Islet precursor cell (in vitro differentiated cells): ENCODE measurements around the gene UGT2B17.
A peak's percentile ranks its signal among the peaks of the same experiment; 100 is the strongest.
"Not testable (repeated sequence)": the region's sequence is repeated elsewhere in the genome, so short reads cannot be mapped to it uniquely, and the experiment has no call there.

Experiments
- DNase-seq: peaks from one replicate; pipeline ENCODE4 v3.0.0-alpha.2; 2018

UGT2B17 gene

DNA sequence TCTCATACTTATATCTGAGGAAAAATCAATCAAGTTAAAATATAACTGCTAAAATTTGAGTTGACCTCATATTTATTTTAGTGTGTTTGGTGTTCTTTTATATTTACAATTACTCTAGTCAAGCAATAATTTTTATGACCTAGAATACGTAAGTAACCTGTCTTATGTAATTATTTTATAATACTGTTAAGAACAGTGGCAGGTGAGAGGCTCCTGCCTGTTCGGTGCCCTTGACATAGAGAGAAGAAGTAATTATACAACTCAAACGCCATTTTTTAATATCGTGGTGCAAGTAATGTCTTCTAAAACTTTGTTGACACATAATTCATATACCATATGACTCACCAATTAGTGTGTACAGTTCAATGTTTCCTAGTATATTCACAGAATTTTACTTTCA, 7.6 kb downstream of the UGT2B17 start:
- not testable (repeated sequence) for DNase-seq

DNA sequence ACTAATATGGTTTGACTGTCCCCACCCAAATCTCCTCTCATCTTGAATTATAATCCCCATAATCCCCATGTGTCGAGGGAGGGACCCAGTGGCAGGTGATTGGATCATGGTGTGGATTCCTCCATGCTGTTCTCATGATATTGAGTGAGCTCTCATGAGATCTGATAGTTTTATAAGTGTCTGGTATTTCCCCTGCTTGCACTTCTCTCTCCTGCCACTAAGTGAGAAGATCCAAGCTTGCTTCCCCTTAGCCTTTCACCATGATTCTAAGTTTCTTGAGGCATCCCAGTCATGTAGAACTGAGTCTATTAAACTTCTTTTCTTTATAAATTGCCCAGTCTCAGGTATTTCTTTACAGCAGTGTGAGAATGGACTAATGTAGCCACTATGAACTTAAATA, 9.8 kb downstream of the UGT2B17 start:
- DNase-seq = not testable (repeated sequence)

DNA sequence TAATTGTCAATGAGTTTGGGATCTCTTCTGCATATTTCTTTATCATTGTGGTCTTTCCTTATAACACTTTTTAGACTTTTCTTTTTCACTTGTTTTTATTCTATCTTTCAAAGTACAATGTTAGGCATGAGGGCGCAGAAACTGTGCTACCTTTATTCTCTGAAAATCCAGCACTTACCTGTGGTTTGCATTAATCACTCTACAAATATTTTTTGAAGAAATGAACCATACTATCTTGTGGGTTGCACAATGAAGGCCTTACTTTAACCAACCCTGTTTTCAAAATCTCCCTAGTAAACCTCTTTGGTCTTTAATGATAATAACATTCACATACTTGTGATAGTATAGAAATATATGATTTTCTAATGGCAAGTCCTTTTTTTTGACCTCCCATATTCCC, 11.0 kb downstream of the UGT2B17 start:
- DNase-seq = not testable (repeated sequence)

DNA sequence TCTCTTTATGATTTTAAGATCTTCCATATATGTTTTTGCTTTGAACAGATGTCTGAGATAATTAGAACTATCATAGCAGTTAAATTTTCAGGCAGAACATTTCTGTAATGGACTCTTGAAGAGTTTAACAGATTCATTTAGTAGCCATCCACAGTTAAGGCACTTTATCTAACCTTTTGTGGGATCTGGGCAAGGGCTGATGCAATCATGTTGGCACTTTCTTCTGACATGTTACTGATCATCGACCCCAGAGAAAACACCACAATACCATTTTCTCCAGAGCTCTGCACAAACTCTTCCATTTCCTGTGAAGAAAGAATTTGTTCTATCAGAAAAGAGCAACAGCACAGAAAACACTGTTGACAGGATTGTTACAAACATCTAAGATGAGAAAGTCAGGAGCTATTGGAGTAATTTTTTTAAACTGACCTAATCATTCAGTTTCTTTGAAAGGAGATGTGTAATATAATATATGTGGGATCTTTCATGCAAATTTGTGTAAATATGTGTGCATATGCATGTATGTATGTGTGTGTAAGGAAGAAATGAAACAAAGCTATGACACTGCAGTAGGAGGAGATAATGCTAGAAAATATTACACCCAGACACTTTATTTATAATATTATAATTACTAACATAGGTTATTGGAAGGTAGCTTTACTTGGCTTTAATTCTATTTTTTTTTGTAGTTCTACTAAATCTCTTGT, 15.6 kb downstream of the UGT2B17 start:
- DNase-seq = not testable (repeated sequence)

DNA sequence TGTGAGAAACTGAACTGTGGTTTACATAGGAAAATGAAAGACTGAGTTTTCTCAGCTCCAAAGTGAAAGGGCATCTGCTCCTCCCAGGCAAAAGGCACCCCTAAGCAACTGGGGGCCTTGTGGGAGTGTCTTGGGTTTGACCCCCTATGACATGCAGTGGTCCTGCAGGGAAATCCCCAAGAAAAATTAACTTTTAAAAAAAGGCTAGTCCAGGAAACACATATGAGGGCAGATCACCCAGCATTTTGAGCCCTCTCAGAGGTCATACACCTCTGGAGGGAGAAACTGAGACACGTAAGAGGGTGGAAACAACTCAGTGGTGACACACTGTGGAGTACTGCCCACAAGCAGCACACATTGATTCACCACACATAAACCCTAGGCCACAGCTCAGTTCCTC, 22.3 kb downstream of the UGT2B17 start:
- DNase-seq = not testable (repeated sequence)

DNA sequence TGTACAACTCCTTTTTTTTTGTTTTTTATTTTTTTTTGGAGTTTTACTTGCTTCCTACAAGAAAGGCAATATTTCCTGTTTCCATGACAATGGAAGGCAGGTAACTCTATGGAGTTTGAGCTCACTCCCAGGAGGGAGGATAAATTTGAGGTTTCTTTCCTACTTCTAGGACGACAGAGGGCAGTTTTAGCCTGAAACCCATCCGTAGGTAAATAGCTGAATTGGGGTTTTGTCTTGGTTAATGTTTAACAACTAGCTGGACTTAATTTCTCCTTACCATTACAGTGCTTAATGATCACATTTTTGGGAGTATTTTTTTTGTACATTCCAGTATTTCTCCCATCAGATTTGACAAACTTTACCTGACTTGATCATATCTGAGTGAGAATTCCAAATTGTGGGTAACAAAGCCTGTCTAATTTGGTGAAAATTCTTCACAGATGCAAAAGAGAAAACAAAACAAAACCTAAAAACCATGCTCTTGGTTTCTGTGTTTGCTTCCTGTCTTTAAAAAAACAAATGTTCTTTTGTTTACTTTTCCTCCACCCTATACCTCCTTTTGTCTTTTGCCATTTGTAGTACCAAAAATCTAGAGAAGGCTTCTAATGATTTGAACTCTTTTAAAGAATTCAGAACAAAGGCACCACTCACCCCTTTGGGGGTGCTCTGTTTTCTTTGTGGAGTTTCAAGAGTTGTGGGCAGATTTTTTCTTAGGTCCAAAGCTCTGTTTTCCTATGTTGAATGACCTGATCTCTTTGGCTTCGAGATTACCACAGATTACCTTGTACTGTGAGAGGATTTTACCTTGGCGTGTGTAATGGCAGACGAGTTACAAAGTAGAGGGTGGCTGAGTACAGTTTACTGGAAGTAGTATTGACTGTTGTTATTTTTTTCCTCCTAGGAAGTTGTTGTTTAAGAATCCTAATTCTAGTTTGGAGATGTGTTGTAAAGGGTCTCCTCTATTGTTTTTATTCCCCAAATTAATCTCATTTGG, 23.0 kb downstream of the UGT2B17 start:
- not testable (repeated sequence) for DNase-seq

DNA sequence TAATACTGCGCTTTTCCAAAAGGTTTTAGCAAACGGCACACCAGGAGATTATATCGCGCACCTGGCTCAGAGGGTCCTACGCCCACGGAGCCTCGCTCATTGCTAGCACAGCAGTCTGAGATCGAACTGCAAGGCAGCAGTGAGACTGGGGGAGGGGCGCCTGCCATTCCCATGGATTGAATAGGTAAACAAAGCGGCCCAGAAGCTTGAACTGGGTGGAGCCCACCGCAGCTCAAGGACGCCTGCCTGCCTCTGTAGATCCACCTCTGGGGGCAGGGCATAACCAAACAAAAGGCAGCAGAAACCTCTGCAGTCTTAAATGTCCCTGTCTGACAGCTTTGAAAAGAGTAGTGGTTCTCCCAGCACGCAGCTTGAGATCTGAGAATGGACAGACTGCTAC, 33.4 kb downstream of the UGT2B17 start:
- not testable (repeated sequence) for DNase-seq

DNA sequence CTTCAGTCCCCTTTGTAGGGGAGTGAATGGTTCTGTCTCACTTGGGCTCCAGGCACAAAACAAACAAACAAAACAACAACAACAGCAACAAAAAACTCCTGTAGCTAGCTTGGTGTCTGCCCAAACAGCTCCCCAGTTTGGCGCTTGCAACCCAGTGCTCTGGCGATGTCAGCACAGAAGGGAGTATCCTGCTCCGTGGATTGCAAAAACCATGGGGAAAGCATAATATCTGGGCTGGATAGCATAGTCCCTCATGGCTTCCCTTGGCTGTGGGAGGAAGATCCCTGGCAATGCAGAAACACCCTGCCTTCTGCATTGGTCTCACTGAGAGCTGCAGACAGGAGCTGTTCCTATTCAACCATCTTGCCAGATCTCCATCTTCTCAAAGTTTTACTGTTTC, 39.7 kb downstream of the UGT2B17 start:
- no peak for DNase-seq

DNA sequence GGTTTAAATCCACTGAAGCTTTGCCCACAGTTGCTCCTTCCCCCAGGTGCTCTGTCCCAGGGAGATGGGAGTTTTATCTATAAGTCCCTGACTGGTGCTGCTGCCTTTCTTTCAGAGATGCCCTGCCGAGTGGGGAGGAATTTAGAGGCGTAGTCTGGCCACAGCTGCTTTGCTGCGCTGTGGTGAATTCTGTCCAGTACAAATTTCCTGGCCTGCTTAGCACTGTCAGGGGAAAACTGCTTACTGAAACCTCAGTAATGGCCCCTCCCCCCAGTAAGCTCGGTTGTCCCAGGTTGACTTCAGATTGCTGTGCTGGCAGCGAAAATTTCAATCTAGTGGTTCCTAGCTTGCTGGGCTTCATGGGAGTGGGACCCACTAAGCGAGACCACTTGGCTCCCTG, 40.1 kb downstream of the UGT2B17 start:
- no peak for DNase-seq

DNA sequence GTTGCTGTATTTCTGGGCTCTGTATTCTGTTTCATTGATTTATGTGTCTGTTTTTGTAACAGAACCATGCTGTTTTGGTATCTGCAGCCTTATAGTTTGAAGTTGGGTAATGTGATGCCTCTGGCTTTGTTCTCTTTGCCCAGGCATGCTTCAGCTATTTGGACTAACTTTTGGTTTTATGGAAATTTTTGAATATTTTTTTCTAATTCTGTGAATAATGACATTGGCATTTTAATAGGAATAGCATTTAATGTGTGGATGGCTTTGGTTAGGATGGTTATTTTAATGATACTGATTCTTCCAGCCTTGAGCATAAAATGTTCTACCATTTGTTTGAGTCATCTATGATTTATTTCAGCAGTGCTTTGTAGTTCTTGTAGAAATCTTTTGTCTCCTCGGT, 53.9 kb downstream of the UGT2B17 start:
- not testable (repeated sequence) for DNase-seq

DNA sequence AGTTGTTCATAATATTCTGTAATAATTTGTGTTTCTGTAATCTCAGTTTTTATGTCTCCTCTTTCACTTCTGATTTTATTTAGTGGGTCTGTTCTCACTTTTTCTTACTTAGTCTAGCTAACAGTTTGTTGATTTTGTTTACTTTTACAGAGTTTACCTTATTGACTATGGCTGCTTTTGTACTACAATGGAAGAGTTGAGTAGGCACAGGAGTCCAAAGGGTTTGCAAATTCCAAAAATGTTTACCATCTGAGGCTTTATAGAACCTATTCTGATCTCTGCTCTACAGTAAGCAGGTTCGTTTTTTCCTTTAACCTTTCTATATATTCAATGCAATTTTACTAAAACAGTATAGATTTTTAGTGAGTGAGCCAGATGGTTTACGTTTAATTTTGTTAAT, 55.1 kb downstream of the UGT2B17 start:
- DNase-seq = no peak

DNA sequence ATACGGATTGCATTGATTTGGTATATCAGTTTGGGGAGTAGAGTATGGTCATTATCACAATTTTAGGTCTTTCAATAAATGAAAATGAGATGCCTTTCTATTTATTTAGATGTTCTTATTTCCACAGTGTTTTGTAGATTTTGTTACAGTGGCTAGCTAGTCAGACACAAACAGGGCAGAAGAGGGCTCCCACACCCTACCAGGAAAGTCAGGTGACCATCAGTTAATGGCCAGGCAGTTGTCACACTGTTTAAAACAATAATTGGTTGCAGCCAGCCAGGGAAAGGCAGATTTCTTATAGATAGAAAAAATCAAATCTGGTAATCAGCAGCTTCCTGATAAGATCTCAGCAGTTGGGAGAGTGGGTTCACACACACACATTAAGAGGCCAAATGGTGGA, 57.2 kb downstream of the UGT2B17 start:
- no peak for DNase-seq

DNA sequence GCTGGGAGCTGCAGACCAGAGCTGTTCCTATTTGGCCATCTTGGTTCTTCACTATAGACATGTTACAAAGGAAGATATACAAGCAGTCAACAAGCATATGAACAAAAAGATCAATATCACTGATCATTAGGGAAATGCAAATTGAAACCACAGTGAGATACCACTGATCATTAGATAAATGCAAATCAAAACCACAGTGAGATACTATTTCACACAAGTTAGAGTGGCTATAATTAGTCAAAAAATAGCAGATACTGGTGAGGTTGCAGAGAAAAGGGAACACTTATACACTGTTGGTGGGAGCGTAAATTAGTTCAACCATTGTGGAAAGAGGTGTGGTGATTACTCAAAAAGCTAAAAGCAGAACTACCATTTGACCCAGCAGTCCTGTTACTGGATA, 70.7 kb downstream of the UGT2B17 start:
- DNase-seq = not testable (repeated sequence)

DNA sequence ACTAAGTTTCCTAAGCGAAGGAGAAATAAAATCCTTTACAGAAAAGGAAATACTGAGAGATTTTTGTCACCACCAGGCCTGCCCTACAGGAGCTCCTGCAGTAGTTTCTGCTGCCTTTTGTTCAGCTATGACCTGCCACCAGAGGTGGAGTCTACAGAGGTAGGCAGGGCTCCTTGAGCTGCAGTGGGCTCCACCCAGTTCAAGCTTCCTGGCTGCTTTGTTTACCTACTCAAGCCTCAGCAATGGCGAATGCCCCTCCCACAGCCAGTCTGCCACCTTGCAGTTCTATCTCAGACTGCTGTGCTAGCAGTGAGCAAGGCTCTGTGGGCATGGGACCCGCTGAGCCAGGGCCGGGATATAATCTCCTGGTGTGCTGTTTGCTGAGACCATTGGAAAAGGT, 71.3 kb downstream of the UGT2B17 start:
- not testable (repeated sequence) for DNase-seq

DNA sequence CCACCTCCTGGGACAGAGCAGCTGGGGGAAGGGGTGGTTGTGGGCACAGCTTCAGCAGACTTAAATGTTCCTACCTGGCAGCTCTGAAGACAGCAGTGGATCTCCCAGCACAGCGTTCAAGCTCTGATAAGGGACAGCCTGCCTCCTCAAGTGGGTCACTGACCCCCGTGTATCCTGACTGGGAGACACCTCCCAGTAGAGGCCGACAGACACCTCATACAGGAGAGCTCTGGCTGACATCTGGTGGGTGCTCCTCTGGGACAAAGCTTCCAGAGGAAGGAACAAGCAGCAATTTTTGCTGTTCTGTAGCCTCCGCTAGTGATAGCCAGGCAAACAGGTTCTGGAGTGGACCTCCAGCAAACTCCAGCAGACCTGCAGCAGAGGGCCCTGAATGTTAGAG, 72.7 kb downstream of the UGT2B17 start:
- DNase-seq = not testable (repeated sequence)

DNA sequence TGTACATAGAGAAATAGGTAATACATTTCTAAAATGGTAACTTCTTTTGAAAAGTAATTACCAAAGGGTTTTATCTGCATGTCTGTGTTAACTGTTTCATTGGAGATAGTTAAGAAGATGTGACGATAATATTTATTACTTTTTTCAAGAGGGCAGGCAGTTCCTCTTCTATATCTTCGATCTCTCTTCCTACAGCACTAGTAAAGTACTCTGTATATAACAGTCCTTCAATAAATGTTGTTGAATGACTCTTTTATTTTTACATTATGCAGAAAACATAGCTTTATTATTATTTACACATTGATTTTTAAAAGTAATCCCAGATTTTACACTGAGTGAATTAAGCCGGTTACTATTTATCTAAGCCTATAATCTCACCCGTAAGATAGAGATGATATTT, 77.1 kb downstream of the UGT2B17 start:
- no peak for DNase-seq

DNA sequence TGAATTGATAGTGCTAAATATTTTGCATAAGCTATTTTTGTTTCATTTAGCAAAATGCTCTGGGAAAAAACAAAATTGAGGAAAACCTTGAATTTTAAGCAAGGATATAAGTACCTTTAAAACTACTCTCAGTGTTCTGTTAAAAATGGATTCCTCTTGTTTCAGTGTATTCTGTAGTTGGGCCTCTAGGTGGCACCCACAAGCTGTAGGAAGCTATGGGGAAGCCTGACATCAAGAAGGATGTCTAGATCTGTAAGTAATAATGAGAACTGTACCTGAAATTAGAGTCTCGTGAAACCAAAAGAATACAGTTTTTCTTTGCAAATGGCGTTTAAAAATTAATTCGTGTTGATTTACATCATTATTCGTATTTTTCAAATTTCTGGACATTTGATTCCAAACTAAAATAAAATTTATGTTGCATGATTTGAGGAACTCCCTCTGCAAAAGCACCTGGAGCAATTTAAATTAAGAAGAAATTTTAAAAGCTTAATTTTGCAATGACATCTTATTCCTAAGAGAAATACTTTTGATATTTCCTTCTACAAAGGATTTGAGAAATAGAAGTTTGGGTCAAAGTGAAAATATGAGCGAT, 77.6 kb downstream of the UGT2B17 start:
- DNase-seq = peak; percentile 75

DNA sequence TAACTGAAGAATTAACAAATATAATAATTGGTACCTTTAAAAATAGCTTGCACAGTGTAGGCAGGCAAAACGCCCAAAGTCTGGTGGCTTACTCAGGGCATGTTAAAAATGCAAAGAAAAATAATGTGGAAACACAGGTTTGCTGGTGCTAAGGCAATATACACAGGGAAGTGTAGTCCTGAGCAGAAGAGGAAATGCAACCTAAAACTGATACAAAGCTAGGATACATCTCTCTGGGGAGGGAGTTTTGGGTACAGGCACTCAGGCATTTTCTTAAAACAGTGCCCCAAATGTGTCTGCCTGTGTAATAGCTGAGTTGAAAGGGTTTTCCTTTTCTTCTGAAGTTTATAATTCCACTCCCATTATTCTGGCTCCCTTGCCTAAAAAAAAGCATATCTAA, 81.4 kb downstream of the UGT2B17 start:
- no peak for DNase-seq

DNA sequence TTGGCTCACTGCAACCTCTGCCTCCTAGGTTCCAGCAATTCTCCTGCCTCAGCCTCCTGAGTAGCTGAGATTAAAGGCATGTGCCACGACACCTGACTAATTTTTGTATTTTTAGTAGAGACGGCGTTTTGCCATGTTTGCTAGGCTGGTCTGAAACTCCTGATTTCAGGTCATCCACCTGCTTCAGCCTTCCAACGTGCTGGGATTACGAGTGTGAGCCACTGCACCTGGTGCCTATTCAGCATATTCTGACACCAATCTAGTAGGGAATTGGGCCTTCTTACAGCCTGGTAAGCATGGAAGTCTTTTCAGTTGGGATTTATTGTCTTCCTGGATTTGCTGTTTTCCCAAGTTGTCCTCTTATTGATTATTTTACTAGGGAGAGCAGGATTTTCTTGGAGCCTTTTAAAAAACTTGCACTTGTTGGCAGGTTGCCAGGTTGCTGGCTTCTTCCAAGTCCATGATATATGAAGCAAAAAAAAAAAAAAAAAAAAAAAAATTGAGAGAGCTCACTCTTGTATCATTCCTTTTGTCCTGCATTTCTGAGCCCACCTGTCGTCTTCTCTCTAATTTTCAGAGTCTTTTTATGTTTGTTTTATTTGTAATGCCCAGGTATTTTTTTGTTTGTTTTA, 85.2 kb downstream of the UGT2B17 start:
- DNase-seq = no peak

DNA sequence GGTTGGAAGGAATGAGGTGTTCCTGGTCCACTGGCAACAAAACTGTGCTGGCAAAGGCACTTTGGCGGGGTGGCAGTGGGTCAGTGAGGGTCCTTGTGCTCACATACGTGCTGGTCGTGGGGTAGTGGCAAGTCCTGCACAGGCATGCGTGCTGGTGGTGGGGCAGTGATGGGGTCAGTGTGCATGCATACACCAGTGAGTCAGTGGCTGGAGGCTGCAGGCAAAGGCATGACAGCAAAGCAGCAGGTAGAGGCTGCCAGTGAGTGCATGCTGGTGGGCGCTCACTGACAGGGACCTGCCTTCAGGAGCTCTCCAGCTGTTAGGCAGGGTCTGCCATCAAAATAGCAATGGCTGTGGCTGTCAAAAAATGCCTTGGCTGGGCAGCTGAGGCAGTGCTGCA, 86.8 kb downstream of the UGT2B17 start:
- DNase-seq = no peak
